ENCODE data around the gene TIGD2.

DNA sequence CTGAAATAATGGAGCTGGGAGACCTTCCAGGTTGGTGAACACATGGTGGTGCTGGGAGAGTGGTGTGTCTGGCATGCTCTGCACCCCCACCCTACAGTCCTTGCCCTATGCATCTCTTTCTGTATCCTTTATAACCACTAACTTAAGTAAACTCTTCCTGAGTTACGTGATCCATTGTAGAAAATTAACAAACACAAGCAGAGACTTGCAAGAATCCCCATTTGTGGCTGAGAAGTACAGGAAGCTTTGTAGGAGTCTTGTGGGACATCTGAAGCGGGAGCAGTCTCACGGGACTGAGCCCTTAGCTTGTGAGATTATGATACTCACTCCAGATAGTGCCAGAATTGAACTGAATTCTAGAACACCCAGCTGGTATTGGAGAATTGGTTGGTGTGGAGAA, 40.0 kb upstream of the TIGD2 start:
- no peak for TF ChIP-seq CTCF (IDR thresholded peaks at IDR 0.05; ENCODE audit: low read depth, low read length)
- no peak for TF ChIP-seq EZH2phosphoT487 (IDR thresholded peaks at IDR 0.05; ENCODE audit: low read depth)

Data from OCI-LY3 (cell line).